Nephron (organoid): ENCODE results near the gene FGF8.

ENCODE experiments used
- H3K27ac Mint-ChIP-seq, 3 experiments: 2 replicates each; pipeline ENCODE4 v1.8.0; 2020; ENCODE audit warnings: mixed read lengths in 3 of 3, mild to moderate bottlenecking in 2 of 3, moderate library complexity in 1 of 3
- H3K27me3 Mint-ChIP-seq: 2 replicates; pipeline ENCODE4 v1.8.0; 2021; ENCODE audit warnings: low read depth, mild to moderate bottlenecking, moderate library complexity, mixed read lengths
- H3K36me3 Mint-ChIP-seq: 2 replicates; pipeline ENCODE4 v1.8.0; 2020; ENCODE audit warnings: low read depth, mixed read lengths
- H3K4me1 Mint-ChIP-seq: 2 replicates; pipeline ENCODE4 v1.8.0; 2020; ENCODE audit warnings: mixed read lengths
- H3K4me3 Mint-ChIP-seq, 3 experiments: 2 replicates each; pipeline ENCODE4 v1.8.0; 2020; ENCODE audit warnings: mild to moderate bottlenecking in 3 of 3, mixed read lengths in 3 of 3, moderate library complexity in 2 of 3
- H3K9me3 Mint-ChIP-seq: 2 replicates; pipeline ENCODE4 v1.8.0; 2020; ENCODE audit warnings: mixed read lengths
- TF ChIP-seq, protein P1 (sequence below), 3 experiments: fragments of 200-600 bp; sonication (generic); IDR thresholded peaks; one replicate each; pipeline ENCODE4 v1.5.0; 2021; ENCODE audit warnings: antibody characterized with exemption in 3 of 3; ENCODE audit not compliant: unreplicated experiment in 3 of 3

Gene FGF8

DNA sequence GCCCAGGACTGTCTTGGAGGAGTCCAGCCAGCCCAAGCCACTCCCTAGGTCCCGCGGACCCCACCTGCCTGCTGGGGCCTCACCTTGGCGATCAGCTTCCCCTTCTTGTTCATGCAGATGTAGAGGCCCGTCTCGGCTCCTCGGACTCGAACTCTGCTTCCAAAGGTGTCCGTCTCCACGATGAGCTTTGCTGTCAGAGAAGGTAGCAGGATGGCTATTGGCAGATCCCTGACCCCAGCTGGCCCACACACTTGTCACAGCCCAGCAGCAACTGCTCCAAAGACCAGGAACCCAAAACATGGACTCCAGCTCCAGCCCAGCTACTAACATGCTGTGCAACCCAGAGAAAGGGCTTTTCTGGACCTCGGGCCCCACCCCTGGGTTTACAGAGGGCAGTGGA lies 4.5 kb downstream of the FGF8 start:
- H3K27me3 Mint-ChIP-seq, result peaks cover 82% of the 10 kb centered on the region
- H3K27ac Mint-ChIP-seq, result no peak overlapping the region
- no peak overlapping the region for H3K4me3 Mint-ChIP-seq
- no peaks in the 10 kb centered on the region for H3K9me3 Mint-ChIP-seq
- TF ChIP-seq, protein P1, sequence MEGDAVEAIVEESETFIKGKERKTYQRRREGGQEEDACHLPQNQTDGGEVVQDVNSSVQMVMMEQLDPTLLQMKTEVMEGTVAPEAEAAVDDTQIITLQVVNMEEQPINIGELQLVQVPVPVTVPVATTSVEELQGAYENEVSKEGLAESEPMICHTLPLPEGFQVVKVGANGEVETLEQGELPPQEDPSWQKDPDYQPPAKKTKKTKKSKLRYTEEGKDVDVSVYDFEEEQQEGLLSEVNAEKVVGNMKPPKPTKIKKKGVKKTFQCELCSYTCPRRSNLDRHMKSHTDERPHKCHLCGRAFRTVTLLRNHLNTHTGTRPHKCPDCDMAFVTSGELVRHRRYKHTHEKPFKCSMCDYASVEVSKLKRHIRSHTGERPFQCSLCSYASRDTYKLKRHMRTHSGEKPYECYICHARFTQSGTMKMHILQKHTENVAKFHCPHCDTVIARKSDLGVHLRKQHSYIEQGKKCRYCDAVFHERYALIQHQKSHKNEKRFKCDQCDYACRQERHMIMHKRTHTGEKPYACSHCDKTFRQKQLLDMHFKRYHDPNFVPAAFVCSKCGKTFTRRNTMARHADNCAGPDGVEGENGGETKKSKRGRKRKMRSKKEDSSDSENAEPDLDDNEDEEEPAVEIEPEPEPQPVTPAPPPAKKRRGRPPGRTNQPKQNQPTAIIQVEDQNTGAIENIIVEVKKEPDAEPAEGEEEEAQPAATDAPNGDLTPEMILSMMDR (IDR thresholded peaks at IDR 0.05; ENCODE audit: unreplicated experiment in 3 of 3), result no peak
- peaks cover 19% of the 10 kb centered on the region for H3K4me1 Mint-ChIP-seq
- H3K36me3 Mint-ChIP-seq, result no peaks in the 10 kb centered on the region

GRCh38 chr10:101770331-101771215 lies 5.3 kb downstream of the FGF8 start:
- H3K4me1 Mint-ChIP-seq, result peaks cover 19% of the 10 kb centered on the region
- H3K27ac Mint-ChIP-seq, result no peak overlapping the region
- TF ChIP-seq, protein P1 (IDR thresholded peaks at IDR 0.05; ENCODE audit: unreplicated experiment in 3 of 3), result no peak
- H3K4me3 Mint-ChIP-seq, result no peak overlapping the region
- H3K9me3 Mint-ChIP-seq, result no peaks in the 10 kb centered on the region
- peaks cover 90% of the 10 kb centered on the region for H3K27me3 Mint-ChIP-seq
- H3K36me3 Mint-ChIP-seq, result no peaks in the 10 kb centered on the region

GRCh38 chr10:101769541-101770180 lies 6.3 kb downstream of the FGF8 start:
- H3K27ac Mint-ChIP-seq, result no peak overlapping the region
- no peak overlapping the region for H3K4me3 Mint-ChIP-seq
- TF ChIP-seq, protein P1 (IDR thresholded peaks at IDR 0.05; ENCODE audit: unreplicated experiment in 3 of 3), result no peak
- peaks cover 18% of the 10 kb centered on the region for H3K4me1 Mint-ChIP-seq
- H3K9me3 Mint-ChIP-seq, result no peaks in the 10 kb centered on the region
- no peaks in the 10 kb centered on the region for H3K36me3 Mint-ChIP-seq
- H3K27me3 Mint-ChIP-seq, result peaks cover 90% of the 10 kb centered on the region

GRCh38 chr10:101768791-101769170 lies 7.1 kb downstream of the FGF8 start:
- H3K4me3 Mint-ChIP-seq, result no peak overlapping the region
- H3K9me3 Mint-ChIP-seq, result no peaks in the 10 kb centered on the region
- no peaks in the 10 kb centered on the region for H3K36me3 Mint-ChIP-seq
- H3K27ac Mint-ChIP-seq, result no peak overlapping the region
- peaks cover 88% of the 10 kb centered on the region for H3K27me3 Mint-ChIP-seq
- TF ChIP-seq, protein P1 (IDR thresholded peaks at IDR 0.05; ENCODE audit: unreplicated experiment in 3 of 3), result no peak
- peaks cover 10% of the 10 kb centered on the region for H3K4me1 Mint-ChIP-seq

GRCh38 chr10:101767966-101768790 lies 7.7 kb downstream of the FGF8 start:
- TF ChIP-seq, protein P1 (IDR thresholded peaks at IDR 0.05; ENCODE audit: unreplicated experiment in 3 of 3), result no peak
- Mint-ChIP-seq H3K9me3 (no peaks in the 10 kb centered on the region), H3K4me3 (no peak overlapping the region), H3K36me3 (no peaks in the 10 kb centered on the region), H3K4me1 (peaks cover 4% of the 10 kb centered on the region), H3K27ac (no peak overlapping the region), H3K27me3 (peaks cover 86% of the 10 kb centered on the region)
